ENCODE data around the gene MACROD1. TPM values are rescaled to one million over a fixed set of nuclear protein-coding genes. Genes with fewer than 3 reads are reported as not detected.

Gene MACROD1
- total and polyA plus RNA-seq, 10 of the 15 experiments (the other 5 are each of a cell fraction or from before 2014, with no cell fraction given): 1.2 to 22.7 (median 11.3) TPM; not detected in 1

GRCh38 chr11:64057890-64058289 is 108.0 kb downstream of the MACROD1 start:
- intact Hi-C loops (cut with micrococcal nuclease; ENCODE audit: unreplicated experiment) (no loop called here), in situ Hi-C loops (cut with MboI) (no loop called here)
- Histone ChIP-seq H3K9me3 (replicated peaks; ENCODE audit: control insufficient read depth, insufficient read depth, low read length) (no peaks in the 10 kb centered on the region), H3K36me3 (ENCODE audit: control insufficient read depth in 2 of 2, insufficient read depth in 2 of 2, low read length in 1 of 2) (no peaks in the 10 kb centered on the region), H3K4me1 (ENCODE audit: control insufficient read depth, insufficient read depth, low read length) (peaks cover 3% of the 10 kb centered on the region; the same call in 1 of the 2 replicates), H3K9ac (ENCODE audit: control insufficient read depth, insufficient read depth, low read length) (no peak overlapping the region), H3K27ac (ENCODE audit: control insufficient read depth, insufficient read depth) (no peak overlapping the region), H4K20me1 (ENCODE audit: control insufficient read depth, insufficient read depth) (0 out of 2 replicates have a peak, but pooled peaks cover 3% of the 10 kb centered on the region), H3K79me2 (ENCODE audit: control insufficient read depth, insufficient read depth, low read length) (no peaks in the 10 kb centered on the region), H3K4me2 (ENCODE audit: control insufficient read depth, insufficient read depth) (no peak overlapping the region), H2AFZ (ENCODE audit: control insufficient read depth, low read depth, low read length) (no peak overlapping the region), H3K27me3 (replicated peaks in 1 of 2; ENCODE audit: control insufficient read depth in 2 of 2, insufficient read depth in 2 of 2, low read length in 1 of 2) (peaks cover 0 to 8% of the 10 kb centered on the region in 2 experiments; a peak in 3 of 4 replicates), H3K4me3 (no peak overlapping the region)
- no peak for DNase-seq (ENCODE audit: low read depth, low spot score)
- TF ChIP-seq, protein P1, sequence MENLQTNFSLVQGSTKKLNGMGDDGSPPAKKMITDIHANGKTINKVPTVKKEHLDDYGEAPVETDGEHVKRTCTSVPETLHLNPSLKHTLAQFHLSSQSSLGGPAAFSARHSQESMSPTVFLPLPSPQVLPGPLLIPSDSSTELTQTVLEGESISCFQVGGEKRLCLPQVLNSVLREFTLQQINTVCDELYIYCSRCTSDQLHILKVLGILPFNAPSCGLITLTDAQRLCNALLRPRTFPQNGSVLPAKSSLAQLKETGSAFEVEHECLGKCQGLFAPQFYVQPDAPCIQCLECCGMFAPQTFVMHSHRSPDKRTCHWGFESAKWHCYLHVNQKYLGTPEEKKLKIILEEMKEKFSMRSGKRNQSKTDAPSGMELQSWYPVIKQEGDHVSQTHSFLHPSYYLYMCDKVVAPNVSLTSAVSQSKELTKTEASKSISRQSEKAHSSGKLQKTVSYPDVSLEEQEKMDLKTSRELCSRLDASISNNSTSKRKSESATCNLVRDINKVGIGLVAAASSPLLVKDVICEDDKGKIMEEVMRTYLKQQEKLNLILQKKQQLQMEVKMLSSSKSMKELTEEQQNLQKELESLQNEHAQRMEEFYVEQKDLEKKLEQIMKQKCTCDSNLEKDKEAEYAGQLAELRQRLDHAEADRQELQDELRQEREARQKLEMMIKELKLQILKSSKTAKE (IDR thresholded peaks at IDR 0.05; ENCODE audit: low read depth, poor library complexity, severe bottlenecking): no peak
- TF ChIP-seq REST (IDR thresholded peaks at IDR 0.05; ENCODE audit: low read depth, low read length) (no peak), RBBP5 (conservative IDR thresholded peaks at IDR 0.05) (no peak), POLR2A (IDR thresholded peaks at IDR 0.05; ENCODE audit: low read depth, low read length) (no peak), SUPT20H (IDR thresholded peaks at IDR 0.05; ENCODE audit: borderline replicate concordance, control insufficient read depth, low read depth, low read length) (no peak), FOXK2 (IDR thresholded peaks at IDR 0.05) (no peak), HDGF (IDR thresholded peaks at IDR 0.05) (no peak)
- FAIRE-seq: no peak
- CTCF ChIA-PET: no interaction called here
- WGBS (ENCODE audit: insufficient coverage, insufficient replicate concordance, low lambda C conversion rate, missing lambda C conversion rate): 53% methylated on average over 10 of the region's 10 CpGs
- ATAC-seq: no peak
- RAD21 ChIA-PET (ENCODE audit: unreplicated experiment): no interaction called here
- BruUV-seq (replicated peaks): no TSS peak
- SMC1A ChIA-PET (ENCODE audit: uncharacterized antibody, unreplicated experiment): no interaction called here
- POLR2A ChIA-PET: no interaction called here

Data from GM12878 (cell line).